NCI-H510A treated with DMSO at 0.1 percent for 48 hours (cell line): Measurements from ENCODE around the gene TMEM178B.
A peak's percentile ranks its signal among the peaks of the same experiment; 100 is the strongest.

ENCODE experiments used
- DNase-seq: peaks from one replicate; lab custom pipeline; 2025; lab: John Stamatoyannopoulos, UW

Gene TMEM178B

GRCh38 chr7:141468341-141468740, 394.5 kb downstream of the TMEM178B start:
- no peak for DNase-seq

GRCh38 chr7:141475679-141476078, 401.8 kb downstream of the TMEM178B start:
- DNase-seq: no peak

- DNase-seq: no peak
These were observed 404.0 kb downstream of the TMEM178B start for GRCh38 chr7:141477865-141478264.

- DNase-seq: no peak
These were observed 405.0 kb downstream of the TMEM178B start for GRCh38 chr7:141478845-141479244.

- no peak for DNase-seq
These were observed 407.1 kb downstream of the TMEM178B start for GRCh38 chr7:141480953-141481352.

- DNase-seq: no peak
These were observed 408.1 kb downstream of the TMEM178B start for GRCh38 chr7:141481971-141482370.

- DNase-seq: no peak
These were observed 409.2 kb downstream of the TMEM178B start for GRCh38 chr7:141483044-141483443.

- no peak for DNase-seq
These were observed 411.0 kb downstream of the TMEM178B start for GRCh38 chr7:141484907-141485306.

- DNase-seq: no peak
These were observed 413.1 kb downstream of the TMEM178B start for GRCh38 chr7:141486959-141487358.

GRCh38 chr7:141490474-141490873, 416.6 kb downstream of the TMEM178B start:
- no peak for DNase-seq

- no peak for DNase-seq
These were observed 421.2 kb downstream of the TMEM178B start for GRCh38 chr7:141495057-141495456.

GRCh38 chr7:141497391-141497790, 423.5 kb downstream of the TMEM178B start:
- DNase-seq: no peak

- no peak for DNase-seq
These were observed 426.7 kb downstream of the TMEM178B start for GRCh38 chr7:141500608-141501007.

GRCh38 chr7:141501451-141501850, 427.6 kb downstream of the TMEM178B start:
- no peak for DNase-seq

- peak; percentile 38 for DNase-seq
These were observed 437.4 kb downstream of the TMEM178B start for GRCh38 chr7:141511316-141511675.

GRCh38 chr7:141511676-141512396, 438.0 kb downstream of the TMEM178B start:
- peak; percentile 40 for DNase-seq

GRCh38 chr7:141512597-141512996, 438.7 kb downstream of the TMEM178B start:
- DNase-seq: no peak

GRCh38 chr7:141513720-141514119, 439.9 kb downstream of the TMEM178B start:
- no peak for DNase-seq

- DNase-seq: no peak
These were observed 442.1 kb downstream of the TMEM178B start for GRCh38 chr7:141515941-141516340.

GRCh38 chr7:141519623-141520022, 445.8 kb downstream of the TMEM178B start:
- no peak for DNase-seq

- DNase-seq: no peak
These were observed 448.9 kb downstream of the TMEM178B start for GRCh38 chr7:141522657-141523342.

- DNase-seq: no peak
These were observed 452.2 kb downstream of the TMEM178B start for GRCh38 chr7:141525973-141526514.

GRCh38 chr7:141527076-141527475, 453.2 kb downstream of the TMEM178B start:
- DNase-seq: no peak
